Panc1 (cell line): ENCODE data around the gene NOMO2.
"Not testable (repeated sequence)": the region's sequence is repeated elsewhere in the genome, so short reads cannot be mapped to it uniquely, and the experiment has no call there.

ENCODE experiments used
- CTCF ChIP-seq: fragments of 450-650 bp; IDR thresholded peaks from 2 replicates; pipeline ENCODE4 v1.5.1; 2017; ENCODE audit warnings: mild to moderate bottlenecking
- POLR2AphosphoS5 ChIP-seq: IDR thresholded peaks from 2 replicates; pipeline ENCODE4 v1.6.1; 2012; ENCODE audit warnings: mild to moderate bottlenecking, low read depth, low read length, moderate library complexity
- REST ChIP-seq, 2 experiments: IDR thresholded peaks; 2 replicates each; pipeline ENCODE4 v1.6.1; 2011 to 2012; ENCODE audit warnings: low read depth in 2 of 2, control low read depth in 1 of 2, low read length in 1 of 2, mild to moderate bottlenecking in 1 of 2, moderate library complexity in 1 of 2; ENCODE audit not compliant: insufficient read depth in 1 of 2
- SIN3A ChIP-seq: IDR thresholded peaks from 2 replicates; pipeline ENCODE4 v1.6.1; 2012; ENCODE audit warnings: low read depth, mild to moderate bottlenecking, low read length, moderate library complexity, borderline replicate concordance; ENCODE audit not compliant: insufficient read depth

GRCh38 chr16:18497032-18497431 is 64.9 kb downstream of the NOMO2 start:
- not testable (repeated sequence) for TF ChIP-seq CTCF; POLR2AphosphoS5; SIN3A; REST (IDR thresholded peaks at IDR 0.05; ENCODE audit: insufficient read depth in 1 of 2, low read depth in 2 of 2, low read length in 1 of 2)
